HCT116 (cell line): ENCODE data around the gene LPXN. TPM values are rescaled to one million over a fixed set of nuclear protein-coding genes. Genes with fewer than 3 reads are reported as not detected.

Source experiments
- ATAC-seq: fragments of 200-7000 bp; cut with Tn5 transposase; 2 replicates; pipeline ENCODE4 v1.9.1; 2020; ENCODE audit warnings: mild to moderate bottlenecking, moderate library complexity
- BruUV-seq: library from RNA; stranded (reverse); fragments of 400-500 nt; replicated peaks from 2 replicates; lab custom pipeline; 2021; lab: Mats Ljungman, UMichigan
- CTCF ChIA-PET: fragments of 300-600 bp; sonication (Branson Sonifier 250); formaldehyde crosslinking; loops from one replicate; lab custom pipeline; 2021; ENCODE audit warnings: antibody characterized with exemption; lab: Charles Lee
- POLR2A ChIA-PET: fragments of 300-600, 350-600 bp; sonication (Branson Sonifier 250); formaldehyde crosslinking; loops from one replicate; lab custom pipeline; 2021; ENCODE audit warnings: antibody characterized with exemption; lab: Charles Lee
- RAD21 ChIA-PET, 2 experiments: fragments of 300-600 bp; sonication (Branson Sonifier 250); formaldehyde crosslinking; loops; one replicate each; lab custom pipeline; 2023; ENCODE audit warnings: low total read pairs in 2 of 2; ENCODE audit not compliant: uncharacterized antibody in 2 of 2, unreplicated experiment in 2 of 2, low non-redundant PET in 1 of 2; lab: Charles Lee
- DNase-seq: peaks from one replicate; pipeline ENCODE4 v3.0.0-alpha.2; 2010; ENCODE audit warnings: low read depth, low spot score
- H2AFZ ChIP-seq: fragments of 200-600 bp; shearing (Covaris generic), sonication (generic); 2 replicates; pipeline ENCODE4 v1.6.1; 2017; ENCODE audit warnings: low read depth, mixed run types, mixed read lengths, antibody characterized with exemption, low read length; ENCODE audit not compliant: poor library complexity, severe bottlenecking
- H3K27ac ChIP-seq: 2 replicates; pipeline ENCODE4 v1.5.1; 2012; ENCODE audit warnings: low read depth, low read length
- H3K27me3 ChIP-seq: fragments of 200-600 bp; sonication (generic); 2 replicates; pipeline ENCODE4 v1.6.1; 2016; ENCODE audit warnings: mixed run types, low read length, mixed read lengths; ENCODE audit not compliant: insufficient read depth
- H3K36me3 ChIP-seq, 2 experiments: fragments of 200-500 bp in 1 of 2; fragments of 200-600 bp in 1 of 2; sonication (Bioruptor generic) in 1 of 2; sonication (generic) in 1 of 2; 2 replicates each; pipeline versions ENCODE4 v1.5.1 to v1.6.1; 2014 to 2016; ENCODE audit warnings: low read length in 2 of 2, inconsistent platforms in 1 of 2, mixed read lengths in 1 of 2, mixed run types in 1 of 2; ENCODE audit not compliant: insufficient read depth in 2 of 2, control insufficient read depth in 1 of 2
- H3K4me1 ChIP-seq, 2 experiments: fragments of 200-600 bp in 1 of 2; sonication (generic) in 1 of 2; 2 replicates each; pipeline versions ENCODE4 v1.5.1 to v1.6.1; 2012 to 2017; ENCODE audit warnings: low read length in 2 of 2, inconsistent platforms in 1 of 2, mild to moderate bottlenecking in 1 of 2, mixed read lengths in 1 of 2, mixed run types in 1 of 2, moderate library complexity in 1 of 2; ENCODE audit not compliant: insufficient read depth in 2 of 2, control insufficient read depth in 1 of 2
- H3K4me2 ChIP-seq: fragments of 200-600 bp; sonication (generic); 2 replicates; pipeline ENCODE4 v1.6.1; 2017; ENCODE audit warnings: mixed run types, low read length, mixed read lengths
- H3K4me3 ChIP-seq, 2 experiments: fragments of 200-600 bp in 1 of 2; sonication (generic) in 1 of 2; replicated peaks in 1 of 2; 2 replicates each; pipeline ENCODE4 v1.5.1; 2011 to 2016; ENCODE audit warnings: low read length in 2 of 2, control low read depth in 1 of 2, low read depth in 1 of 2, mild to moderate bottlenecking in 1 of 2, mixed read lengths in 1 of 2, mixed run types in 1 of 2
- H3K79me2 ChIP-seq: fragments of 200-600 bp; sonication (generic); 2 replicates; pipeline ENCODE4 v1.6.1; 2017; ENCODE audit warnings: mild to moderate bottlenecking, mixed run types, low read length, moderate library complexity, mixed read lengths; ENCODE audit not compliant: insufficient read depth
- H3K9ac ChIP-seq: fragments of 200-600 bp; sonication (generic); 2 replicates; pipeline ENCODE4 v1.6.1; 2016; ENCODE audit warnings: low read length, mixed read lengths
- H3K9me2 ChIP-seq: fragments of 200-600 bp; sonication (generic), shearing (Covaris generic); 2 replicates; pipeline ENCODE4 v1.6.1; 2017; ENCODE audit warnings: mixed run types, mild to moderate bottlenecking, moderate library complexity; ENCODE audit not compliant: insufficient read depth
- H3K9me3 ChIP-seq, 2 experiments: fragments of 200-500 bp in 1 of 2; fragments of 200-600 bp in 1 of 2; sonication (Bioruptor generic) in 1 of 2; sonication (generic) in 1 of 2; 2 replicates each; pipeline ENCODE4 v1.6.1; 2014 to 2017; ENCODE audit warnings: low read length in 2 of 2, mixed read lengths in 2 of 2, inconsistent platforms in 1 of 2, low read depth in 1 of 2, mild to moderate bottlenecking in 1 of 2, mixed run types in 1 of 2, moderate library complexity in 1 of 2; ENCODE audit not compliant: control insufficient read depth in 1 of 2, insufficient read depth in 1 of 2
- H4K20me1 ChIP-seq: fragments of 200-600 bp; sonication (generic), shearing (Covaris generic); 2 replicates; pipeline ENCODE4 v1.6.1; 2017; ENCODE audit warnings: mixed run types, mild to moderate bottlenecking, moderate library complexity; ENCODE audit not compliant: insufficient read depth
- SIN3A ChIP-seq: IDR thresholded peaks from 2 replicates; pipeline ENCODE4 v1.6.1; 2012; ENCODE audit warnings: low read depth
- SP1 ChIP-seq: IDR thresholded peaks from 2 replicates; pipeline ENCODE4 v1.6.1; 2012; ENCODE audit warnings: low read depth
- TCF7L2 ChIP-seq: IDR thresholded peaks from 2 replicates; pipeline ENCODE4 v1.7.0; 2011; ENCODE audit warnings: borderline replicate concordance, inconsistent platforms; ENCODE audit not compliant: insufficient read depth, insufficient read length; ENCODE audit errors: extremely low read depth
- intact Hi-C: fragments of 100-400 bp; cut with micrococcal nuclease; formaldehyde crosslinking; loops from 2 replicates; pipeline ENCODE4 v1.10.0; 2022
- total RNA-seq: library from RNA; stranded (reverse); gene quantifications from one replicate; pipeline ENCODE4 v1.2.1, GENCODE V29; 2021; ENCODE audit not compliant: unreplicated experiment
- TF ChIP-seq, protein P1 (sequence below), 3 experiments: fragments of 200-600 bp in 1 of 3; sonication (generic) in 1 of 3; IDR thresholded peaks in 2 of 3; conservative IDR thresholded peaks in 1 of 3; 2 replicates each; pipeline ENCODE4 v1.5.1; 2012 to 2017; ENCODE audit warnings: low read depth in 2 of 3, low read length in 2 of 3, antibody characterized with exemption in 1 of 3, borderline replicate concordance in 1 of 3, control low read depth in 1 of 3, mild to moderate bottlenecking in 1 of 3, mixed read lengths in 1 of 3, mixed run types in 1 of 3, moderate library complexity in 1 of 3; ENCODE audit not compliant: insufficient read depth in 1 of 3

Gene LPXN
- total RNA-seq, 1 experiment from 2014 or later = 3.6 TPM

- POLR2A ChIA-PET = no interaction called here
- Histone ChIP-seq H3K27ac (no peak overlapping the region), H3K9ac (no peak overlapping the region), H3K79me2 (0 out of 2 replicates have a peak, but pooled peaks cover 10% of the 10 kb centered on the region), H2AFZ (no peak overlapping the region), H3K36me3 (peaks cover 47 to 64% of the 10 kb centered on the region in 2 experiments), H3K4me2 (no peak overlapping the region), H3K27me3 (no peaks in the 10 kb centered on the region), H3K4me1 (no peaks in the 10 kb centered on the region), H3K9me2 (no peaks in the 10 kb centered on the region), H4K20me1 (peaks cover 5% of the 10 kb centered on the region; the same call in 1 of the 2 replicates), H3K9me3 (no peaks in the 10 kb centered on the region), H3K4me3 (no peak overlapping the region)
- no peak for TF ChIP-seq TCF7L2
- TF ChIP-seq, protein P1, sequence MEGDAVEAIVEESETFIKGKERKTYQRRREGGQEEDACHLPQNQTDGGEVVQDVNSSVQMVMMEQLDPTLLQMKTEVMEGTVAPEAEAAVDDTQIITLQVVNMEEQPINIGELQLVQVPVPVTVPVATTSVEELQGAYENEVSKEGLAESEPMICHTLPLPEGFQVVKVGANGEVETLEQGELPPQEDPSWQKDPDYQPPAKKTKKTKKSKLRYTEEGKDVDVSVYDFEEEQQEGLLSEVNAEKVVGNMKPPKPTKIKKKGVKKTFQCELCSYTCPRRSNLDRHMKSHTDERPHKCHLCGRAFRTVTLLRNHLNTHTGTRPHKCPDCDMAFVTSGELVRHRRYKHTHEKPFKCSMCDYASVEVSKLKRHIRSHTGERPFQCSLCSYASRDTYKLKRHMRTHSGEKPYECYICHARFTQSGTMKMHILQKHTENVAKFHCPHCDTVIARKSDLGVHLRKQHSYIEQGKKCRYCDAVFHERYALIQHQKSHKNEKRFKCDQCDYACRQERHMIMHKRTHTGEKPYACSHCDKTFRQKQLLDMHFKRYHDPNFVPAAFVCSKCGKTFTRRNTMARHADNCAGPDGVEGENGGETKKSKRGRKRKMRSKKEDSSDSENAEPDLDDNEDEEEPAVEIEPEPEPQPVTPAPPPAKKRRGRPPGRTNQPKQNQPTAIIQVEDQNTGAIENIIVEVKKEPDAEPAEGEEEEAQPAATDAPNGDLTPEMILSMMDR (IDR thresholded peaks at IDR 0.05 in 2 of 3, conservative IDR thresholded peaks at IDR 0.05 in 1 of 3; ENCODE audit: borderline replicate concordance in 1 of 3, insufficient read depth in 1 of 3, low read depth in 2 of 3, low read length in 2 of 3) = 0 out of 6 replicates have a peak, but pooled peaks of 2 of the 3 experiments have one; percentile 3 to 11
- no TSS peak for BruUV-seq
- DNase-seq (no peak), ATAC-seq (peak; percentile 58; the same call in 1 of the 2 replicates)
- intact Hi-C loops = loop anchor here (5.0 kb wide), 1 partner anchor 36 kb away; no protein-coding TSS in a partner anchor
- RAD21 ChIA-PET = no interaction called here
- CTCF ChIA-PET = no interaction called here
Measured at GRCh38 chr11:58617976-58618557, 42.4 kb upstream of the LPXN start.

DNA sequence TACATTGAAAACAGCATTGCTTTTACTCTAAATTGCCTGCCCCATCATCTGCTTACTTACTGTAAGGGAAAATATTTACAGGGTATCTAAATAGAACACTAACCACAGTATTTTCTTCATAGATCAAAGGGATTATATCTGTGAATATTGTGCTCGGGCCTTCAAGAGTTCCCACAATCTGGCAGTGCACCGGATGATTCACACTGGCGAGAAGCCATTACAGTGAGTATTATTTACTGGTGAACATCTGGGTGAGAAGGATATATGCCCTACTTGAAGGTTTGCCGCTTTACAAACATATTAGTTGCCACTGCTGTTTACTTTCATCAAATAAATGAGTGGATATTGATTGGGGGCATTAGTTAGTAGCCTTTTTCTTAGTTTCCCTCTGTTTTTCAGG is 40.9 kb upstream of the LPXN start:
- ATAC-seq (no peak), DNase-seq (no peak)
- H3K9me3 ChIP-seq = no peaks in the 10 kb centered on the region
- no peak overlapping the region for H2AFZ ChIP-seq
- H3K36me3 ChIP-seq = peaks cover 58 to 68% of the 10 kb centered on the region in 2 experiments
- POLR2A ChIA-PET = no interaction called here
- H4K20me1 ChIP-seq = peaks cover 2% of the 10 kb centered on the region; the same call in 1 of the 2 replicates
- H3K79me2 ChIP-seq = peaks cover 10% of the 10 kb centered on the region
- RAD21 ChIA-PET = no interaction called here
- TF ChIP-seq SIN3A = no peak
- no peak for TF ChIP-seq SP1
- CTCF ChIA-PET = no interaction called here
- H3K4me1 ChIP-seq = no peaks in the 10 kb centered on the region
- H3K4me3 ChIP-seq = no peak overlapping the region
- BruUV-seq = no TSS peak
- no peak overlapping the region for H3K9ac ChIP-seq
- H3K4me2 ChIP-seq = no peak overlapping the region
- intact Hi-C loops = loop anchor here (5.0 kb wide), 1 partner anchor 34 kb away; no protein-coding TSS in a partner anchor
- H3K27me3 ChIP-seq = no peaks in the 10 kb centered on the region
- H3K27ac ChIP-seq = no peak overlapping the region
- no peaks in the 10 kb centered on the region for H3K9me2 ChIP-seq
